Neural cell (in vitro differentiated cells): ENCODE data around the gene KRTAP5-2. TPM values are rescaled to one million over a fixed set of nuclear protein-coding genes. Genes with fewer than 3 reads are reported as not detected.
"Not testable (repeated sequence)": the region's sequence is repeated elsewhere in the genome, so short reads cannot be mapped to it uniquely, and the experiment has no call there.

Experiments used
- H2AFZ ChIP-seq: fragments of 200-600, 300-800 bp; sonication (generic), shearing (Covaris generic); 2 replicates; pipeline ENCODE4 v1.6.0; 2014; ENCODE audit warnings: low read depth, mild to moderate bottlenecking, antibody characterized with exemption, low read length, moderate library complexity
- H3F3A ChIP-seq: fragments of 200-600 bp; shearing (Covaris generic); 2 replicates; pipeline ENCODE4 v1.6.1; 2016; ENCODE audit warnings: mild to moderate bottlenecking, moderate library complexity, mixed read lengths, antibody characterized with exemption, low read length; ENCODE audit not compliant: insufficient read depth, poor library complexity, severe bottlenecking
- H3K27ac ChIP-seq: fragments of 200-600, 300-800 bp; sonication (generic), shearing (Covaris generic); 2 replicates; pipeline ENCODE4 v1.5.1; 2014; ENCODE audit warnings: mild to moderate bottlenecking, low read length, moderate library complexity
- H3K27me3 ChIP-seq: fragments of 300-800, 200-600 bp; sonication (generic), shearing (Covaris generic); 2 replicates; pipeline ENCODE4 v1.6.0; 2014; ENCODE audit warnings: mild to moderate bottlenecking, low read depth, low read length, moderate library complexity; ENCODE audit not compliant: insufficient read depth
- H3K36me3 ChIP-seq: fragments of 300-800, 200-600 bp; sonication (generic), shearing (Covaris generic); 2 replicates; pipeline ENCODE4 v1.5.1; 2014; ENCODE audit warnings: mild to moderate bottlenecking, antibody characterized with exemption, low read length, moderate library complexity; ENCODE audit not compliant: insufficient read depth
- H3K4me2 ChIP-seq: fragments of 300-800, 200-600 bp; sonication (generic), shearing (Covaris generic); 2 replicates; pipeline ENCODE4 v1.6.0; 2014; ENCODE audit warnings: mild to moderate bottlenecking, low read length
- H3K4me3 ChIP-seq: fragments of 300-800, 200-600 bp; sonication (generic), shearing (Covaris generic); 2 replicates; pipeline ENCODE4 v1.5.1; 2014; ENCODE audit warnings: mild to moderate bottlenecking, low read length, moderate library complexity
- H3K79me2 ChIP-seq: fragments of 200-600 bp; shearing (Covaris generic); replicated peaks from 2 replicates; pipeline ENCODE4 v1.6.0; 2014; ENCODE audit warnings: mild to moderate bottlenecking, low read length, moderate library complexity; ENCODE audit not compliant: insufficient read depth
- H3K9ac ChIP-seq: fragments of 300-800, 200-600 bp; sonication (generic), shearing (Covaris generic); 2 replicates; pipeline ENCODE4 v1.6.1; 2016; ENCODE audit warnings: mild to moderate bottlenecking, low read length, mixed read lengths
- H3K9me2 ChIP-seq: fragments of 200-600 bp; shearing (Covaris generic); 2 replicates; pipeline ENCODE4 v1.6.1; 2016; ENCODE audit warnings: mild to moderate bottlenecking, low read length, mixed read lengths; ENCODE audit not compliant: insufficient read depth
- H3K9me3 ChIP-seq: fragments of 200-600, 300-800 bp; sonication (generic), shearing (Covaris generic); 2 replicates; pipeline ENCODE4 v1.6.1; 2016; ENCODE audit warnings: mild to moderate bottlenecking, mixed run types, low read length, moderate library complexity, mixed read lengths
- H4K20me1 ChIP-seq: fragments of 200-600 bp; shearing (Covaris generic); 2 replicates; pipeline ENCODE4 v1.6.1; 2016; ENCODE audit warnings: mild to moderate bottlenecking, mixed run types; ENCODE audit not compliant: insufficient read depth
- CTCF ChIP-seq: fragments of 450-650 bp; IDR thresholded peaks from 2 replicates; pipeline ENCODE4 v1.5.1; 2014; ENCODE audit warnings: antibody characterized with exemption, mild to moderate bottlenecking, moderate library complexity; ENCODE audit not compliant: poor library complexity, severe bottlenecking
- EP300 ChIP-seq: fragments of 450-650 bp; conservative IDR thresholded peaks from 2 replicates; pipeline ENCODE4 v1.6.1; 2014; ENCODE audit warnings: antibody characterized with exemption, mild to moderate bottlenecking, moderate library complexity; ENCODE audit not compliant: poor library complexity, severe bottlenecking
- EZH2 ChIP-seq: fragments of 200-600, 300-800 bp; shearing (Covaris generic), sonication (generic); IDR thresholded peaks from 2 replicates; pipeline ENCODE4 v1.6.1; 2014; ENCODE audit warnings: antibody characterized with exemption, low read length, borderline replicate concordance, mild to moderate bottlenecking; ENCODE audit not compliant: insufficient read depth, poor library complexity, severe bottlenecking
- MXI1 ChIP-seq: fragments of 450-650 bp; conservative IDR thresholded peaks from 2 replicates; pipeline ENCODE4 v1.6.1; 2014; ENCODE audit warnings: antibody characterized with exemption, mild to moderate bottlenecking; ENCODE audit not compliant: poor library complexity, severe bottlenecking
- POLR2AphosphoS5 ChIP-seq: IDR thresholded peaks from 2 replicates; pipeline ENCODE4 v1.6.1; 2012
- RAD21 ChIP-seq: fragments of 450-650 bp; conservative IDR thresholded peaks from 2 replicates; pipeline ENCODE4 v1.6.1; 2014; ENCODE audit warnings: antibody characterized with exemption, mild to moderate bottlenecking, moderate library complexity
- REST ChIP-seq: IDR thresholded peaks from 2 replicates; pipeline ENCODE4 v1.6.1; 2012; ENCODE audit warnings: borderline replicate concordance
- SMC3 ChIP-seq: fragments of 450-650 bp; conservative IDR thresholded peaks from 2 replicates; pipeline ENCODE4 v1.6.1; 2014; ENCODE audit warnings: antibody characterized with exemption, mild to moderate bottlenecking, moderate library complexity; ENCODE audit not compliant: poor library complexity
- TAF1 ChIP-seq: IDR thresholded peaks from 2 replicates; pipeline ENCODE4 v1.6.1; 2012; ENCODE audit warnings: low read depth
- polyA plus RNA-seq: library from polyadenylated mRNA; depleted of rRNA; stranded (reverse); fragments of >200 nt; gene quantifications from 2 replicates; pipeline ENCODE4 v1.2.3, GENCODE V29; 2014

The KRTAP5-2 gene
- polyA plus RNA-seq, 1 donor from 2014 or later: not detected

GRCh38 chr11:1586699-1587098, 11.4 kb downstream of the KRTAP5-2 start:
- no peaks in the 10 kb centered on the region for H3F3A ChIP-seq
- H2AFZ ChIP-seq: no peak overlapping the region
- TF ChIP-seq EZH2 (no peak), REST (no peak), MXI1 (no peak), SMC3 (no peak), CTCF (no peak), POLR2AphosphoS5 (no peak), EP300 (no peak), TAF1 (no peak), RAD21 (no peak)
- no peaks in the 10 kb centered on the region for H3K9me2 ChIP-seq
- H3K9ac ChIP-seq: no peak overlapping the region
- no peaks in the 10 kb centered on the region for H3K79me2 ChIP-seq
- H3K4me2 ChIP-seq: no peak overlapping the region
- H4K20me1 ChIP-seq: no peaks in the 10 kb centered on the region
- H3K4me3 ChIP-seq: no peak overlapping the region
- no peaks in the 10 kb centered on the region for H3K27me3 ChIP-seq
- H3K9me3 ChIP-seq: no peaks in the 10 kb centered on the region
- no peak overlapping the region for H3K27ac ChIP-seq
- no peaks in the 10 kb centered on the region for H3K36me3 ChIP-seq

GRCh38 chr11:1584661-1585370, 13.3 kb downstream of the KRTAP5-2 start, which contains the start of gene KRTAP5-1:
Gene KRTAP5-1 (minus strand): TSS chr11:1585283. CDS start chr11:1585249, 34 bp downstream.
- not testable (repeated sequence) for H3K4me2 ChIP-seq, H3K9me3 ChIP-seq, H2AFZ ChIP-seq, H3K9ac ChIP-seq, H3F3A ChIP-seq, H3K9me2 ChIP-seq, H3K27ac ChIP-seq, H3K4me3 ChIP-seq, H3K79me2 ChIP-seq, H4K20me1 ChIP-seq, H3K36me3 ChIP-seq, H3K27me3 ChIP-seq

GRCh38 chr11:1582909-1583308, 15.2 kb downstream of the KRTAP5-2 start:
- H2AFZ ChIP-seq, H3K9me2 ChIP-seq, H3K27ac ChIP-seq, H3K27me3 ChIP-seq, H3F3A ChIP-seq, H3K9me3 ChIP-seq, H3K9ac ChIP-seq, H3K36me3 ChIP-seq, H3K4me2 ChIP-seq, H3K79me2 ChIP-seq, H3K4me3 ChIP-seq, H4K20me1 ChIP-seq: not testable (repeated sequence)
